ENCODE data around the gene OGDH.

OGDH gene

GRCh38 chr7:44565795-44566559, 40.5 kb upstream of the OGDH start:
- TF ChIP-seq POLR2AphosphoS5 (IDR thresholded peaks at IDR 0.05; ENCODE audit: low read depth, low read length) (no peak), SIN3A (IDR thresholded peaks at IDR 0.05; ENCODE audit: borderline replicate concordance, insufficient read depth, low read length) (no peak), TAF1 (IDR thresholded peaks at IDR 0.05; ENCODE audit: borderline replicate concordance, insufficient read depth, low read length) (no peak), REST (IDR thresholded peaks at IDR 0.05; ENCODE audit: insufficient read depth in 1 of 2, low read depth in 2 of 2, low read length in 2 of 2) (no peak)

GRCh38 chr7:44566680-44567079, 39.7 kb upstream of the OGDH start:
- TF ChIP-seq REST (IDR thresholded peaks at IDR 0.05; ENCODE audit: insufficient read depth in 1 of 2, low read depth in 2 of 2, low read length in 2 of 2) (no peak), SIN3A (IDR thresholded peaks at IDR 0.05; ENCODE audit: borderline replicate concordance, insufficient read depth, low read length) (no peak), TAF1 (IDR thresholded peaks at IDR 0.05; ENCODE audit: borderline replicate concordance, insufficient read depth, low read length) (no peak), POLR2AphosphoS5 (IDR thresholded peaks at IDR 0.05; ENCODE audit: low read depth, low read length) (no peak), FOXP2 (optimal IDR thresholded peaks at IDR 0.05; ENCODE audit: borderline replicate concordance, extremely low read depth, extremely low read length, insufficient read depth) (no peak)

- TF ChIP-seq REST (IDR thresholded peaks at IDR 0.05; ENCODE audit: insufficient read depth in 1 of 2, low read depth in 2 of 2, low read length in 2 of 2) (no peak), SIN3A (IDR thresholded peaks at IDR 0.05; ENCODE audit: borderline replicate concordance, insufficient read depth, low read length) (no peak), POLR2AphosphoS5 (IDR thresholded peaks at IDR 0.05; ENCODE audit: low read depth, low read length) (0 out of 2 replicates have a peak, but pooled peaks have one; percentile 14)
These were observed 38.5 kb upstream of the OGDH start for GRCh38 chr7:44567884-44568283.

- TF ChIP-seq FOXP2 (optimal IDR thresholded peaks at IDR 0.05; ENCODE audit: borderline replicate concordance, extremely low read depth, extremely low read length, insufficient read depth) = no peak
- no peak for TF ChIP-seq REST (IDR thresholded peaks at IDR 0.05; ENCODE audit: insufficient read depth in 1 of 2, low read depth in 2 of 2, low read length in 2 of 2)
- no peak for TF ChIP-seq POLR2AphosphoS5 (IDR thresholded peaks at IDR 0.05; ENCODE audit: low read depth, low read length)
- TF ChIP-seq TAF1 (IDR thresholded peaks at IDR 0.05; ENCODE audit: borderline replicate concordance, insufficient read depth, low read length) = no peak
- TF ChIP-seq SIN3A (IDR thresholded peaks at IDR 0.05; ENCODE audit: borderline replicate concordance, insufficient read depth, low read length) = no peak
These were observed 37.5 kb upstream of the OGDH start for GRCh38 chr7:44568771-44569560.

Data from PFSK-1 (cell line).